ENCODE measurements around the gene TSPOAP1. TPM values are rescaled to one million over a fixed set of nuclear protein-coding genes. Genes with fewer than 3 reads are reported as not detected.

The TSPOAP1 gene
- total and polyA plus RNA-seq, 2 of the 13 experiments (the other 11 are each of a cell fraction or from before 2014, with no cell fraction given): not detected

- TF ChIP-seq ZBTB40 (IDR thresholded peaks at IDR 0.05): no peak
- TF ChIP-seq ZBTB40 (CRISPR knock-in tag; IDR thresholded peaks at IDR 0.05): no peak
- no peak for TF ChIP-seq RNF219 (CRISPR knock-in tag; IDR thresholded peaks at IDR 0.05)
- TF ChIP-seq YY1 (IDR thresholded peaks at IDR 0.05; ENCODE audit: insufficient read depth, insufficient replicate concordance, low read depth, low read length): no peak
- TF ChIP-seq U2AF1 (optimal IDR thresholded peaks at IDR 0.05; ENCODE audit: low read depth, low read length): peak; percentile 28
- no peak for TF ChIP-seq ZFP41 (CRISPR knock-in tag; IDR thresholded peaks at IDR 0.05; ENCODE audit: borderline replicate concordance)
- peak; percentile 67 for TF ChIP-seq IKZF4 (CRISPR knock-in tag; IDR thresholded peaks at IDR 0.05; ENCODE audit: borderline replicate concordance, low read depth, not compliant biosample characterization)
- no peak for TF ChIP-seq ZNF576 (CRISPR knock-in tag; IDR thresholded peaks at IDR 0.05)
- no peak for TF ChIP-seq EEA1 (CRISPR knock-in tag; IDR thresholded peaks at IDR 0.05; ENCODE audit: borderline replicate concordance)
- no peak for TF ChIP-seq HNRNPK (IDR thresholded peaks at IDR 0.05; ENCODE audit: low read depth, low read length, poor library complexity, severe bottlenecking)
- TF ChIP-seq ZNF501 (CRISPR knock-in tag; IDR thresholded peaks at IDR 0.05): no peak
- TF ChIP-seq ONECUT2 (CRISPR knock-in tag; IDR thresholded peaks at IDR 0.05): no peak
- TF ChIP-seq ZNF143 (CRISPR knock-in tag; IDR thresholded peaks at IDR 0.05): no peak; the same call in 1 of the 2 replicates
- peak; percentile 53; the same call in 1 of the 2 replicates for TF ChIP-seq RCOR2 (CRISPR knock-in tag; IDR thresholded peaks at IDR 0.05)
- peak; percentile 63 for TF ChIP-seq CBX1 (IDR thresholded peaks at IDR 0.05; ENCODE audit: low read depth)
- 0 out of 4 replicates have a peak, but pooled peaks of 1 of the 2 experiments have one; percentile 0 for TF ChIP-seq MAFK (conservative IDR thresholded peaks at IDR 0.05 in 1 of 2, IDR thresholded peaks at IDR 0.05 in 1 of 2; ENCODE audit: low read length in 2 of 2)
Measured at GRCh38 chr17:58364270-58364942, 35.8 kb upstream of the TSPOAP1 start (continued).

Data from HepG2 (cell line).